Hepatocyte (in vitro differentiated cells): ENCODE measurements around the gene UBN1. TPM values are rescaled to one million over a fixed set of nuclear protein-coding genes. Genes with fewer than 3 reads are reported as not detected.

Experiments used
- DNase-seq: peaks from one replicate; pipeline ENCODE4 v3.0.0-alpha.2; 2016; ENCODE audit warnings: low spot score
- H2AFZ ChIP-seq: fragments of 200-600 bp; sonication (generic); 2 replicates; pipeline ENCODE4 v1.6.0; 2016; ENCODE audit warnings: antibody characterized with exemption, mild to moderate bottlenecking
- H3K27ac ChIP-seq: fragments of 200-600 bp; sonication (generic); 2 replicates; pipeline ENCODE4 v1.5.1; 2016; ENCODE audit warnings: mild to moderate bottlenecking
- H3K27me3 ChIP-seq: fragments of 200-600 bp; sonication (generic); 2 replicates; pipeline ENCODE4 v1.6.1; 2016
- H3K36me3 ChIP-seq: fragments of 200-600 bp; sonication (generic); replicated peaks from 2 replicates; pipeline ENCODE4 v1.5.1; 2016; ENCODE audit warnings: low read depth; ENCODE audit not compliant: insufficient read depth
- H3K4me1 ChIP-seq: fragments of 200-600 bp; sonication (generic); 2 replicates; pipeline ENCODE4 v1.5.1; 2016; ENCODE audit warnings: mild to moderate bottlenecking, moderate library complexity; ENCODE audit not compliant: insufficient read depth
- H3K4me2 ChIP-seq: fragments of 200-600 bp; sonication (generic); 2 replicates; pipeline ENCODE4 v1.6.0; 2016
- H3K4me3 ChIP-seq: fragments of 200-600 bp; sonication (generic); 2 replicates; pipeline ENCODE4 v1.5.1; 2016; ENCODE audit warnings: mild to moderate bottlenecking
- H3K79me2 ChIP-seq: fragments of 200-600 bp; sonication (generic); 2 replicates; pipeline ENCODE4 v1.6.0; 2017; ENCODE audit warnings: mild to moderate bottlenecking
- H3K9me2 ChIP-seq: fragments of 200-600 bp; sonication (generic); replicated peaks from 2 replicates; pipeline ENCODE4 v1.6.0; 2017; ENCODE audit warnings: mild to moderate bottlenecking; ENCODE audit not compliant: insufficient read depth
- H3K9me3 ChIP-seq: fragments of 200-600 bp; sonication (generic); 2 replicates; pipeline ENCODE4 v1.5.1; 2016; ENCODE audit warnings: low read depth, mild to moderate bottlenecking
- H4K20me1 ChIP-seq: fragments of 200-600 bp; sonication (generic); 2 replicates; pipeline ENCODE4 v1.6.0; 2016; ENCODE audit warnings: mild to moderate bottlenecking; ENCODE audit not compliant: insufficient read depth, poor library complexity, severe bottlenecking
- CTCF ChIP-seq: fragments of 200-600 bp; sonication (generic); IDR thresholded peaks from 2 replicates; pipeline ENCODE4 v1.5.1; 2016; ENCODE audit warnings: antibody characterized with exemption, mild to moderate bottlenecking; ENCODE audit not compliant: poor library complexity
- EZH2 ChIP-seq: fragments of 200-600 bp; sonication (generic); IDR thresholded peaks from 2 replicates; pipeline ENCODE4 v1.6.1; 2016; ENCODE audit warnings: antibody characterized with exemption, mild to moderate bottlenecking, borderline replicate concordance
- EZH2phosphoT487 ChIP-seq: fragments of 200-600 bp; sonication (generic); IDR thresholded peaks from one replicate; pipeline ENCODE4 v1.6.1; 2018; ENCODE audit warnings: antibody characterized with exemption, mild to moderate bottlenecking, low read depth, moderate library complexity; ENCODE audit not compliant: unreplicated experiment, severe bottlenecking
- WGBS: methylation state at CpG from one replicate; pipeline ENCODE4 v1.1.6; 2016; ENCODE audit warnings: low lambda C conversion rate; ENCODE audit errors: missing lambda C conversion rate; 5-methylcytosine and 5-hydroxymethylcytosine counted together
- polyA plus RNA-seq: library from polyadenylated mRNA; unstranded; fragments of >200 nt; fragmentation: Nextera tagmentation; extraction: Ambion mirVana; gene quantifications from 2 replicates; pipeline ENCODE4 v1.2.1, GENCODE V29; 2016
- total RNA-seq: library from RNA; depleted of rRNA; stranded (reverse); fragments of >200 nt; gene quantifications from 2 replicates; pipeline ENCODE4 v1.2.3, GENCODE V29; 2014

Gene UBN1
- total and polyA plus RNA-seq, 2 experiments from 2014 or later: 19.1 to 28.1 TPM

- H3K4me1 ChIP-seq: peaks cover 21% of the 10 kb centered on the region
Observed at GRCh38 chr16:4803898-4804762, 43.2 kb upstream of the UBN1 start.

DNA sequence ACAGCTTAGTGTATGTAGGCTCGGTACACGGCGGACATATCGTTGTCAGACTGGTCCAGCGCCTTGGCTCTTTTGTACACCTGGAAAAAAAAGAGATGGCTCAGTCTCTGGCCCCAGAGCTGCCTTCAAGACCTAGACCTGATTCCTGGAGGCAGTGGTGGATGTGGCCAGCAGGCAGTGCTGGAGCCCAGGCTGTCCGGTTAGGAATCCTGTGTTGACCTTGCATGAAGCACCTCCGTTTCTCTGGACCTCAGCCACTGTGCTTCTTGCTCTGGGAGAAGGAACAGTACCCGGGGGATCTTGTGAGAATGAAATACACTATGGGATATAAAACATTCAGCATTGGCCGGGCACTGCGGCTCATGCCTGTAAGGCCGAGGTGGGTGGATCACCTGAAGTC is 42.0 kb upstream of the UBN1 start:
- 89% methylated on average over 6 of the region's 11 CpGs for WGBS
- Histone ChIP-seq H3K9me2 (no peaks in the 10 kb centered on the region), H3K36me3 (no peaks in the 10 kb centered on the region)

More at GRCh38 chr16:4803898-4804762, 43.2 kb upstream of the UBN1 start:
- DNase-seq: no peak
- no peaks in the 10 kb centered on the region for H3K27me3 ChIP-seq
- peak overlapping the region; percentile 91 for H3K4me2 ChIP-seq
- TF ChIP-seq EZH2phosphoT487 (no peak), EZH2 (no peak), CTCF (no peak)
- WGBS: 86% methylated on average over 26 of the region's 26 CpGs
- H3K79me2 ChIP-seq: peaks cover 3% of the 10 kb centered on the region
- H3K36me3 ChIP-seq: no peaks in the 10 kb centered on the region
- H4K20me1 ChIP-seq: no peaks in the 10 kb centered on the region
- no peak overlapping the region for H2AFZ ChIP-seq
- H3K9me2 ChIP-seq: no peaks in the 10 kb centered on the region
- no peaks in the 10 kb centered on the region for H3K9me3 ChIP-seq
- H3K27ac ChIP-seq: peak overlapping the region; percentile 43
- H3K4me3 ChIP-seq: no peak overlapping the region

GRCh38 chr16:4806280-4806679 is 41.0 kb upstream of the UBN1 start:
- no peak overlapping the region for H2AFZ ChIP-seq
- H4K20me1 ChIP-seq: no peaks in the 10 kb centered on the region
- DNase-seq: no peak
- no peaks in the 10 kb centered on the region for H3K27me3 ChIP-seq
- TF ChIP-seq EZH2 (no peak), EZH2phosphoT487 (no peak), CTCF (no peak)
- peaks cover 18% of the 10 kb centered on the region for H3K4me1 ChIP-seq
- no peaks in the 10 kb centered on the region for H3K79me2 ChIP-seq
- no peaks in the 10 kb centered on the region for H3K9me3 ChIP-seq
- no peak overlapping the region for H3K27ac ChIP-seq
- no peaks in the 10 kb centered on the region for H3K9me2 ChIP-seq
- H3K4me2 ChIP-seq: no peak overlapping the region
- 88% methylated on average over 6 of the region's 6 CpGs for WGBS
- H3K36me3 ChIP-seq: no peaks in the 10 kb centered on the region
- no peak overlapping the region for H3K4me3 ChIP-seq

More for the DNA sequence above, 42.0 kb upstream of the UBN1 start:
- H3K4me3 ChIP-seq: no peak overlapping the region
- no peak for TF ChIP-seq EZH2
- no peak for TF ChIP-seq EZH2phosphoT487
- no peak for TF ChIP-seq CTCF
- no peaks in the 10 kb centered on the region for H3K27me3 ChIP-seq
- no peak for DNase-seq
- no peaks in the 10 kb centered on the region for H4K20me1 ChIP-seq
- peak overlapping the region; percentile 37 for H3K27ac ChIP-seq
- peaks cover 21% of the 10 kb centered on the region for H3K4me1 ChIP-seq
- H3K79me2 ChIP-seq: peaks cover 3% of the 10 kb centered on the region
- H3K9me3 ChIP-seq: no peaks in the 10 kb centered on the region
- H3K4me2 ChIP-seq: peak overlapping the region; percentile 91
- no peak overlapping the region for H2AFZ ChIP-seq
